DND-41 (cell line): ENCODE data around the gene ERAP2.

Experiments
- ATAC-seq: fragments of 200-7000 bp; cut with Tn5 transposase; 3 replicates; pipeline ENCODE4 v1.9.1; 2021; ENCODE audit warnings: low read depth; ENCODE audit not compliant: insufficient read depth
- DNase-seq: peaks from one replicate; pipeline ENCODE4 v3.0.0-alpha.2; 2020
- H2AFZ ChIP-seq: 2 replicates; pipeline ENCODE4 v1.6.0; 2012; ENCODE audit warnings: low read depth, low read length
- H3K27ac ChIP-seq: 2 replicates; pipeline ENCODE4 v1.5.1; 2012; ENCODE audit warnings: low read length, inconsistent platforms
- H3K27me3 ChIP-seq: fragments of 200-600 bp; sonication (generic); 2 replicates; pipeline ENCODE4 v1.6.0; 2012; ENCODE audit warnings: low read length, mild to moderate bottlenecking, inconsistent platforms; ENCODE audit not compliant: insufficient read depth, poor library complexity
- H3K36me3 ChIP-seq: 2 replicates; pipeline ENCODE4 v1.5.1; 2012; ENCODE audit warnings: low read length, inconsistent platforms; ENCODE audit not compliant: insufficient read depth
- H3K4me1 ChIP-seq: 2 replicates; pipeline ENCODE4 v1.5.1; 2012; ENCODE audit warnings: mild to moderate bottlenecking, low read length; ENCODE audit not compliant: insufficient read depth
- H3K4me2 ChIP-seq: 2 replicates; pipeline ENCODE4 v1.6.0; 2012; ENCODE audit warnings: mild to moderate bottlenecking, moderate library complexity, low read length, inconsistent platforms; ENCODE audit not compliant: insufficient read depth
- H3K4me3 ChIP-seq, 2 experiments: fragments of 200-600 bp in 1 of 2; shearing (Covaris generic) in 1 of 2; 2 replicates each; pipeline ENCODE4 v1.5.1; 2012 to 2016; ENCODE audit warnings: inconsistent platforms in 2 of 2, low read length in 2 of 2, mild to moderate bottlenecking in 2 of 2, low read depth in 1 of 2, moderate library complexity in 1 of 2
- H3K79me2 ChIP-seq: 2 replicates; pipeline ENCODE4 v1.6.0; 2012; ENCODE audit warnings: low read length, inconsistent platforms; ENCODE audit not compliant: insufficient read depth
- H3K9ac ChIP-seq: 2 replicates; pipeline ENCODE4 v1.6.0; 2012; ENCODE audit warnings: low read depth, mild to moderate bottlenecking, inconsistent platforms, low read length, moderate library complexity
- H3K9me3 ChIP-seq: 2 replicates; pipeline ENCODE4 v1.5.1; 2012; ENCODE audit warnings: low read length, moderate library complexity, mild to moderate bottlenecking, inconsistent platforms; ENCODE audit not compliant: insufficient read depth, severe bottlenecking
- H4K20me1 ChIP-seq: 2 replicates; pipeline ENCODE4 v1.6.0; 2012; ENCODE audit warnings: low read length; ENCODE audit not compliant: insufficient read depth
- EZH2 ChIP-seq: IDR thresholded peaks from 3 replicates; pipeline ENCODE4 v1.6.1; 2012; ENCODE audit warnings: borderline replicate concordance, low read depth, mild to moderate bottlenecking, moderate library complexity, low read length, inconsistent platforms; ENCODE audit not compliant: severe bottlenecking
- TF ChIP-seq, protein P1 (sequence below): IDR thresholded peaks from 2 replicates; pipeline ENCODE4 v1.5.1; 2012; ENCODE audit warnings: borderline replicate concordance, low read length, moderate library complexity, mild to moderate bottlenecking; ENCODE audit not compliant: poor library complexity, severe bottlenecking; ENCODE audit errors: extremely low read depth

ERAP2 gene

DNA sequence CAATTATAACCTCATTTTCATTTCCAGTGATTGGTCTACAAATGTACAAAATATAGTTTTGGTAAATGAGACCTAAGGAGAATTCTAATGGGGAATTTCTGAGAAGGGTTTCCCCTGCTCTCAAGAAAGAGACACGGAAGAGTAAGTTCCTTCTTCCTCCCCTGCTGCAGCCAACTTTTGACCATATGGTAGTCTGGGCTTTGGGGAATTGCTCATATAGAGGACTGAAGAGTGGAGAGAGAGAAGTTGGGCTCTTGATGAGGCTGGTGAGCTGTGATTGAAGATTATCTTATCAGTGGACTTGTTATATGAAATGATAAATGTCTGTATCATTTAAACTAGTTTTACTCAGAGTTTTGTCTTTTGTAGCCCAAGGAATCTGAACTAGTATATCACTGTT lies 55.3 kb downstream of the ERAP2 start:
- no peaks in the 10 kb centered on the region for H3K9me3 ChIP-seq
- no peaks in the 10 kb centered on the region for H3K27me3 ChIP-seq
- H2AFZ ChIP-seq: no peak overlapping the region
- peaks cover 46% of the 10 kb centered on the region for H3K4me1 ChIP-seq
- H3K9ac ChIP-seq: 0 out of 2 replicates have a peak overlapping the region, but pooled peaks have one; percentile 81
- peaks cover 7% of the 10 kb centered on the region; the same call in 1 of the 2 replicates for H3K36me3 ChIP-seq
- peaks cover 44% of the 10 kb centered on the region for H3K79me2 ChIP-seq
- H3K4me2 ChIP-seq: peak overlapping the region; percentile 78
- H3K4me3 ChIP-seq: no peak overlapping the region; a peak in 1 of 4 replicates
- no peak for ATAC-seq
- no peaks in the 10 kb centered on the region for H4K20me1 ChIP-seq
- TF ChIP-seq, protein P1, sequence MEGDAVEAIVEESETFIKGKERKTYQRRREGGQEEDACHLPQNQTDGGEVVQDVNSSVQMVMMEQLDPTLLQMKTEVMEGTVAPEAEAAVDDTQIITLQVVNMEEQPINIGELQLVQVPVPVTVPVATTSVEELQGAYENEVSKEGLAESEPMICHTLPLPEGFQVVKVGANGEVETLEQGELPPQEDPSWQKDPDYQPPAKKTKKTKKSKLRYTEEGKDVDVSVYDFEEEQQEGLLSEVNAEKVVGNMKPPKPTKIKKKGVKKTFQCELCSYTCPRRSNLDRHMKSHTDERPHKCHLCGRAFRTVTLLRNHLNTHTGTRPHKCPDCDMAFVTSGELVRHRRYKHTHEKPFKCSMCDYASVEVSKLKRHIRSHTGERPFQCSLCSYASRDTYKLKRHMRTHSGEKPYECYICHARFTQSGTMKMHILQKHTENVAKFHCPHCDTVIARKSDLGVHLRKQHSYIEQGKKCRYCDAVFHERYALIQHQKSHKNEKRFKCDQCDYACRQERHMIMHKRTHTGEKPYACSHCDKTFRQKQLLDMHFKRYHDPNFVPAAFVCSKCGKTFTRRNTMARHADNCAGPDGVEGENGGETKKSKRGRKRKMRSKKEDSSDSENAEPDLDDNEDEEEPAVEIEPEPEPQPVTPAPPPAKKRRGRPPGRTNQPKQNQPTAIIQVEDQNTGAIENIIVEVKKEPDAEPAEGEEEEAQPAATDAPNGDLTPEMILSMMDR: no peak
- no peak for TF ChIP-seq EZH2
- H3K27ac ChIP-seq: 0 out of 2 replicates have a peak overlapping the region, but pooled peaks have one; percentile 21
- DNase-seq: no peak

DNA sequence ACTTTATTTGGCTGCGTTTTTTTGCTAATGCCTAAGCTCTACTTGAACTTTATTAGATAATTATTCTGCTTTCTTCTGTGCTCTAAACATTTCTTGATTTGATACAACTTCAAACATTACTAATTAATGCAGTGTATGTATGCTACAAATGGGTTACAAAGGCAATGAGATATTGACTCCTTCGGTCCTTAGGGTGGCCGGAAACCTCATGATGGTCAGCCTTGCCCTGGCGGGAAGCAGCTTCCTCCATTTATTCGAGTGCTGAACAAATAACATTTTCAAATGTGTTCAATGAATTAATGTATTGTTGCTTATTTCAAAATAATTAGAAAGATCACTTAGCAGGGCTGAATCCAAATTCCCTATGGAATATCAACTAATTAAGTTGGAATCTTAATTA lies 55.7 kb downstream of the ERAP2 start:
- Histone ChIP-seq H3K36me3 (peaks cover 7% of the 10 kb centered on the region; the same call in 1 of the 2 replicates), H3K27me3 (no peaks in the 10 kb centered on the region), H3K79me2 (peaks cover 48% of the 10 kb centered on the region), H3K4me2 (peak overlapping the region; percentile 78), H4K20me1 (no peaks in the 10 kb centered on the region), H3K9me3 (no peaks in the 10 kb centered on the region), H3K4me3 (peak overlapping the region in 1 of 2 experiments; percentile 22; a peak in 1 of 4 replicates), H3K27ac (0 out of 2 replicates have a peak overlapping the region, but pooled peaks have one; percentile 16), H3K9ac (peak overlapping the region; percentile 81; the same call in 1 of the 2 replicates), H3K4me1 (peaks cover 48% of the 10 kb centered on the region), H2AFZ (no peak overlapping the region)
- DNase-seq (no peak), ATAC-seq (no peak)
- TF ChIP-seq, protein P1: no peak
- no peak for TF ChIP-seq EZH2

DNA sequence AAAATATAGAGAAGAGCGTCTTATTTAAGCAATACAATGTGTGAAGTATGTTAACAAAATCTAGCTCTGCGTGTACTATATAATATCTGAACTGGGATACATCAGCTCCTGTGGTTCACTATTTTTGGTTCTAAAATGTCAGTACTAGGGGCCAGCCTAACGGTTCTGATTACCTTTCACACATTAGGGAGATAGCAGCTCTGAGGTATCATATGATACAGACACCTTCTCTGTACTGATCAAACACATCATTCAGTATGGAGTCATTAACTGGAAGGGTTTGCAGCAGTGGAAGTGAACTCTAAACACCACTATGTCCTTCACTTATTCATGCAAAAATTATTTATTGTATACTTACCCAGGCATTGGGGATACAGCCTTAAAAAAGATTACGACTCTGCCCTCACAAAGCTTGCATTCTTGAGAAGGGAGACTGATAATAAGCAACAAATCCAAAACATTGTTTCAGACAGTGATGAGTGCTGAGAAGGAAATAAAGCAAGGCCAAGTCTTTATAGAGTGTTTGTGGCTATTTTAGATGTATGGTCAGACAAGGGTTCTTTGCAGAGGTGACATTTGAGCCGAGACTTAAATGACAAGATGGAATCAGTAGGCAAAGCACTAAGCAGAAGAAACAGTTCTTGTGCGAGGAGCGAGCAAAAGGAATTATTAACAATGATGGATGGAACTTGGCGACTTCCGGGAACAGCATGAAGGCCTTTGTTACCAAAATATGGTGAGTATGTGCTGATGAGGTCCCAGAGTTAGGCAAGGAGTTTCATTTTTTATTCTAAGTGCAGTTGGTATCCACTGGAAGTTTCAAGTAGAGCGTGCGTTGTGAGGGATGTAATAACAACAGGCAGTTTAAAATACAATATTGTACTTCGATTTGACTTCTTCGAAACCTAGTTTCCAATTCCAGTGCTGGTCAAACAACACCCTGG lies 57.7 kb downstream of the ERAP2 start:
- Histone ChIP-seq H3K9ac (peak overlapping the region; percentile 81), H2AFZ (peak overlapping the region; percentile 67), H3K4me2 (peak overlapping the region; percentile 78), H3K4me3 (peak overlapping the region; percentile 52 to 83), H3K9me3 (no peaks in the 10 kb centered on the region), H3K27me3 (no peaks in the 10 kb centered on the region), H3K27ac (peak overlapping the region; percentile 98), H3K4me1 (peaks cover 67% of the 10 kb centered on the region), H3K36me3 (no peaks in the 10 kb centered on the region; the same call in 1 of the 2 replicates), H4K20me1 (peaks cover 4% of the 10 kb centered on the region; the same call in 1 of the 2 replicates), H3K79me2 (peaks cover 68% of the 10 kb centered on the region)
- DNase-seq: no peak
- TF ChIP-seq EZH2: no peak
- TF ChIP-seq, protein P1: no peak
- no peak for ATAC-seq
